GM23248 (cell line): ENCODE data around the gene HASPIN.

Source experiments
- EZH2 ChIP-seq: fragments of 200-600 bp; sonication (generic); IDR thresholded peaks from 2 replicates; pipeline ENCODE4 v1.6.1; 2018; ENCODE audit warnings: antibody characterized with exemption, mild to moderate bottlenecking; ENCODE audit not compliant: insufficient read depth, poor library complexity, severe bottlenecking
- EZH2phosphoT487 ChIP-seq: fragments of 200-600 bp; sonication (generic); IDR thresholded peaks from 2 replicates; pipeline ENCODE4 v1.6.1; 2018; ENCODE audit warnings: antibody characterized with exemption, moderate library complexity, mild to moderate bottlenecking, low read depth; ENCODE audit not compliant: insufficient read depth

GRCh38 chr17:3723556-3724377 lies at the start of gene HASPIN:
- TF ChIP-seq EZH2 (no peak), EZH2phosphoT487 (no peak)
